HG03103 (cell line): ENCODE data around the gene PPM1G.
"Not testable (repeated sequence)": the region's sequence is repeated elsewhere in the genome, so short reads cannot be mapped to it uniquely, and the experiment has no call there.

Source experiments
- ATAC-seq: cut with Tn5 transposase; IDR thresholded peaks from one replicate; pipeline ENCODE4 v1.9.1; 2021; ENCODE audit warnings: low read depth; ENCODE audit not compliant: unreplicated experiment

PPM1G gene

DNA sequence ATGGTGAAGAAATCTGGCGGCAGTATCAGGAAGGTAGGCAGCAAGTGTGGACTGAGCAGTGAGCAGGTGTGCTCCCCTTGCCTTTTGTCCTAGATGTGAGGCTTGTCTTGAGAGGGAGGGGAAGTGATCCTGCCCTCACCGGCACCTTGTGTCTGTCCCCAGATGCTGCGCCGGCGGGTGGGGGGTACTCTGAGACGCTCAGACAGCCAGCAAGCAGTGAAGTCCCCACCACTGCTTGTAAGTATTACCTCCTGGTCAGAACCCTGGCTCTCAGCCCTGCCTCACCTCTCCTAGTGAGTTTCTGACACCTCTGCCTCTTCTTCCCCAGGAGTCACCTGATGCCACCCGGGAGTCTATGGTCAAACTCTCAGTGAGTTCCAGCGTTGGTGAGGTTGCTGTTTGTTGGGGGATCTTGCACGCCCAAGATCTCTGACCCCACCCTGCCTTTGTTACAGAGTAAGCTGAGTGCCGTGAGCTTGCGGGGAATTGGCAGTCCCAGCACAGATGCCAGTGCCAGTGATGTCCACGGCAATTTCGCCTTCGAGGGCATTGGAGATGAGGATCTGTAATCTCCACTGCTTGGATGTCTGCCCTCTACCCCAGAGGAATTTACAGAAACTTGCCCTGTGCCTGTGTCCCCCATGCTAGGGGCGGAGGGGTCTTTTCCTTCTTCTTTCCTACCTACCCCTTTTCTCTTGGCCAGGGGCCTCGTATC is 33.1 kb downstream of the PPM1G start:
- ATAC-seq = no peak

DNA sequence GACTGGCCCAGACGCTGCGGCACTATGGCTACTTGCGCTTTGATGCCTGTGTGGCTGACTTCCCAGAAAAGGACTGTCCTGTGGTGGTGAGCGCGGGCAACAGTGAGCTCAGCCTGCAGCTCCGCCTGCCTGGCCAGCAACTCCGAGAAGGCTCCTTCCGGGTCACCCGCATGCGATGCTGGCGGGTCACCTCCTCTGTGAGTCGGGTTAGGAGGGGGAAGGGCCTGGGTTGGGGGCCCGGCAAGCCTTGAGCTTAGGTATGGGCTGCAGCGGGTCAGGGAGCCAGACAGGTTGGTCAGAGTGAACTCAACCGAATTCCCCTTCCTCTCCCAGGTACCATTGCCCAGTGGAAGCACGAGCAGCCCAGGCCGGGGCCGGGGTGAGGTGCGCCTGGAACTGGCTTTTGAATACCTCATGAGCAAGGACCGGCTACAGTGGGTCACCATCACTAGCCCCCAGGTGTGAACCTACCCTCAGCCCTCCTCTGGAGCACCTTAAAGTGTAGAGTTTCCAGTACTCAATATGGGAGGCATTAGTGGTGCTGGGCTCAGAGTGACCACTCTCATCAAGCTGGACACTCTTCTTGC is 33.8 kb downstream of the PPM1G start:
- ATAC-seq = no peak

DNA sequence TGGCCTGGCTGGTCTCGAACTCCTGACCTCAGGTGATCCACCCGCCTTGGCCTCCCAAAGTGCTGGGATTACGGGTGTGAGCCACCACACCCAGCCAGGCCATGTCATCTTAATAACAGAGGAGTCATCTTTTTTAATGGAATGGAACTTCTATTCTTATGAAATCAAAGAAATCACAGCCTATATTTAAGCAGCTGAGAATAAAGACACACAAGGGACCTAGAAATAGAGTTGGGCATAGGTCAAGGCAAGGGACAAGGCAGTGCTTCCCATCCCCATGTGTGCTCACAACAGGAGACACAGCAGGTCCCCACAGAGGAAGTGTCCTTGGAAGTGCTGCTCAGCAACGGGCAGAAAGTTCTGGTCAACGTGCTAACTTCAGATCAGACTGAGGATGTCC is 35.8 kb downstream of the PPM1G start:
- ATAC-seq = no peak

DNA sequence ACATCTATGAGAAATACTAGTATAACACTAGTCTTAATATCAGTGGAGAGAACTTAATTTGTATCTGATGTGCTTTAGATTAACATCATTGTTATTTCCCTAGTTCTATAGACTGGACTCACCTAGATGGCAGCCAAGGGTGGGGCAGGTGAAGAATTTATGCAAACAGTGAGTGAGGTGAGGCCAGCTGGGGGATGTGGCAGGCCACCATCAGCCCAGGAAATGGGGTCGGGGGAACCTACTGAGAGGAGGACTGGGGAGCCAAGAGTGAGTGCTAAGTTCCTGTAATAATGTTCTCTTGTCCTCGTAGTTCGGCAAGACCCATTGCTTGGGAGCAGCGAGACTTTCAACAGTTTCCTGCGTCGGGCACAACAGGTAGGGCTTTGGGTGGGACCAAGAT is 36.5 kb downstream of the PPM1G start:
- no peak for ATAC-seq

DNA sequence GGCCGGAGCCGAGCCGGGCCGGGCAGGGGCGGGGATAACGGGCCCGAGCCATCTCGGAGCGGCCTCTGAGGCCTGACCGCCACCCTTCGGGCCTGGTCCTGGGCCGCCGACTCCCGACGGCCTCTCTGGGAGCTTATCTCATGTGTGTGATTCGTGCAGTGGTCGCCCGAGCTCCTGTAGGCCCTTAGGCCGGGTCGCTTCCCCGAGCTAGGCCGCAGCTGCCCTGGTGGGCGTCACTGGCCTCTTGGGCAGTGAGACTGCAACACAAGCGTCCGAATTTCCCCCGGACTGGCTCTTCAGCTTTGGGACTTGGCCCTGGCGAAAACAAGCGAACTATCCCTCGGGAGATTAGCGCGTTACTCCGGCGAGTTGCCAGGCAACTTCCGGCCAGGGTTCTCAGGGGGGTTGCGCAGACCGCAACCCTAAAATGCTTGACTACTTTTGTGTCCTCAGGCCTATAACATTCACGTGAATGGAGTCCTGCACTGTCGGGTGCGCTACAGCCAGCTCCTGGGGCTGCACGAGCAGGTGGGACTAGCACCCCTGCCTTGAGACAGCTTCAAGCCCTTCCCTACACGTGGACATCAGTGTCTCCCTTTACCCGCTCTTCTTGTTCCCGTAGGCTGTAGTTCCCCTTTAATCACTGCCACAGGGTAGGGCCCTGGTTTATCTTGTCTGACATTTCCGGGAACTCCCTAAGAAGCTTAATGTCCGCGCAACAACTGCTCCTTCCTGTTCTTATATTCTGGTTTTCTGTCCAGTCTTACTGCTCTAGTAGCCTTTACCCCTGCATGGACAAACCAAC is 38.4 kb downstream of the PPM1G start:
- peak; percentile 15 for ATAC-seq

DNA sequence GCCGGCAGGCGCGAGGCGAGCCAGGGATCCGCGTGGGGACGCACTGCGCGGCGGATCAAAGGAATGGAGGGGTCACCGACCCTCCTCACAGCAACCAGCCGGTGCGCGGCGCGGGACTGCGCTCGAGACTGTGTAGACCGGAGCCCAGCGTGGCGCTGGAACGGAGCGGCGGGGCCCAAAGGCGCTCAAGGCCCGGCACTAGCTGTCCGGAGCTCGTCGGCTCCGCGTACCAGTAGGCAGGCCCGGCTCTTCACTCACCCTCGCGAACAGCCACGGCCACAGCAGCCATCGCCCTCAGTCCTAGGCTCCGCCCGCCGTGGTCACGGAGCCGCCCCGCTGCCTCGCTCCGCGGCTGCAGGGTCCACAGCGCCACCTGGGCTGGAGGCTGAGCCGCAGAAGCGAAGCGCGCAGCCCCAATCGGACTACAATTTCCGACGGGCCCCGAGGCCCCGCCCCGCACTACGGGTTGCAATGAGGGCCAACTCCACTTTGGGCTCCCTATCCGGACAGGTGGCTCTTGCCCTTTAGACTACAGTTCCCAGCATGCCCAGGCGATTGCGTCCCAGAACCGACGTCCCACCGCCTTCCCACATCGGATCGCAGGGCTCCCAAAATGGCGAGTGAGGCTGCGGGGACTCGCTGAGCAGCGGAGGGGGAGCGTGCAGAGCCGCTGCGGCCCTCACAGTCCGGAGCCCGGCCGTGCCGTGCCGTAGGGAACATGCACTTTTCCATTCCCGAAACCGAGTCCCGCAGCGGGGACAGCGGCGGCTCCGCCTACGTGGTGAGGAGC is 39.2 kb downstream of the PPM1G start, which contains the start of the genes EIF2B4 and SNX17:
EIF2B4 (minus strand) TSS at position 313 of the 790 bp plus-strand sequence; CDS start at position 289, 24 bp downstream.
SNX17 (plus strand) TSS at position 591 of the 790 bp plus-strand sequence; CDS start at position 719, 128 bp downstream.
- peak; percentile 86 for ATAC-seq

DNA sequence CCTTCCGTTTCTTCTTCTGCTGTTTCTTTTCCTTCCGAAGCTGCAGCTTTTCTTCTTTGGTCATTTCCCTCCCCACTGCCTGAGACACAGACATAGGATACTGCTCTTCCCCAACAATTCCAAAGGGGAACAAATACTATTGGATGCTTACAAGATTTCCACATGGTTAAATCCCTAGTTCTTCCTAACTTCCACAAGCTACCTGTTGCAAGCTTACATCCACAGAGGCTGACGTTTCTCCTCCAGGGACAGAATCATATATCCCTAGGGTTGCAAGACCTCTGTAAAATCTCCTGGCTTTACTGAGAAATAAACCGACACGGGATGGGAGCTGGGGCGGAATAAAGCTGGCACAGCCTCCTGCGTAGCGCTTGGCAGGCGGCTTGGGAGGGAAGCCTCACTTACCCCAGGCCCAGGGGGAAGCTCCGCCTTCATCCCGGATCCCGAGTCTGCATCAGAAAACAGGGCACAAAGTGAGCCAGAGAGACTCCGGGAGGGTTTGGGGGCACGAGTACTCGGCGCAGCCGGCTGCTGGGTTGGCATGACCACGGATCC is 39.8 kb downstream of the PPM1G start:
- no peak for ATAC-seq

DNA sequence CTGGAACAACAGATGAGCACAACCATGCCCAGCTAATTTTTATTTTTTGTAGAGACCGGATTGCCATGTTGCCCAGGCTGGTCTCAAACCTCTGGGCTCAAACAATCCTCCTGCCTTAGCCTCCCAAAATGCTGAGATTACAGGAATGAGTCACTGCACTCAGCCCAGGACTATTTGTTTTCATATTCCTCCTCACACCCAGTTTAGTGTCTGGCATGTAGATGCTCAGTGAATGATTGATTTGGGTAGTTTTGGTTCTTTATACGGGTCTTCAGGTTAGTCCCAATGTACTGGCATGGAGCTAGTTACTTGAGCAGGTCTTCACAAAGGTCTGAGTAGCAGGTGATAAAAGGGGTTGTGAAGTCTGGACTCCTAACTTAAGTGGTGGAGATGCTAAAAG is 45.5 kb downstream of the PPM1G start:
- ATAC-seq = no peak

DNA sequence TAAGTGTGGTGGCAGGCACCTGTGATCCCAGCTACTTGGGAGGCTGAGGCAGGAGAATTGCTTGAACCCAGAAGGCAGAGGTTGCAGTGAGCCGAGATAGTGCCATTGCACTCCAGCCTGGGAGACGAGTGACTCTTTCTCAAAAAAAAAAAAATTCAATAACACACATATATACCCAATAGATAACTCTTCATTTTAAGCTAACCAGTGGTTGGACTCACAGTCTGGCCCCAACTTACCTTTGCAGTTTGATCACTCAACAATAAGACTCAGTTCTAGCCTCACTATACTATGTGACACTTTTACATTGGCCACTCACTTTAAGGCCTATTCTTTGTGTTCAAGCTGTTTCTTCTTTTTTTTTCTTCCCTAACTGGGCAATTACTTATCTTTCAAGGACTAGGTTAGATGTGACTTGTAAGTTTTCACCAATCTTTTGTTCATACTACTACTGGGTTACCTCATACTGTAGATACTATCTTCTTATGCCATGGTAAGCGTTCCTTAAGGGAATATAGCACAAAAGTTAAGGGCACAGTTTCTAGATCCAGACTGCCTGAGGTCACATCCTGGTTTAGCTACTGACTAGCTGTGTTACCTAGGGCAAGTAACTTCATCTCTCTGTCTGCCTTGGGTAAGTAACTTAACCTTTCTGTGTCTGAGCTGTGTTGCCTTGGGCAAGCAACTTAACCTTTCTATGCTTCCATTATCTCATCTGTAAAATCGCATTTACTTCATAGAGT is 46.5 kb downstream of the PPM1G start:
- ATAC-seq = no peak

DNA sequence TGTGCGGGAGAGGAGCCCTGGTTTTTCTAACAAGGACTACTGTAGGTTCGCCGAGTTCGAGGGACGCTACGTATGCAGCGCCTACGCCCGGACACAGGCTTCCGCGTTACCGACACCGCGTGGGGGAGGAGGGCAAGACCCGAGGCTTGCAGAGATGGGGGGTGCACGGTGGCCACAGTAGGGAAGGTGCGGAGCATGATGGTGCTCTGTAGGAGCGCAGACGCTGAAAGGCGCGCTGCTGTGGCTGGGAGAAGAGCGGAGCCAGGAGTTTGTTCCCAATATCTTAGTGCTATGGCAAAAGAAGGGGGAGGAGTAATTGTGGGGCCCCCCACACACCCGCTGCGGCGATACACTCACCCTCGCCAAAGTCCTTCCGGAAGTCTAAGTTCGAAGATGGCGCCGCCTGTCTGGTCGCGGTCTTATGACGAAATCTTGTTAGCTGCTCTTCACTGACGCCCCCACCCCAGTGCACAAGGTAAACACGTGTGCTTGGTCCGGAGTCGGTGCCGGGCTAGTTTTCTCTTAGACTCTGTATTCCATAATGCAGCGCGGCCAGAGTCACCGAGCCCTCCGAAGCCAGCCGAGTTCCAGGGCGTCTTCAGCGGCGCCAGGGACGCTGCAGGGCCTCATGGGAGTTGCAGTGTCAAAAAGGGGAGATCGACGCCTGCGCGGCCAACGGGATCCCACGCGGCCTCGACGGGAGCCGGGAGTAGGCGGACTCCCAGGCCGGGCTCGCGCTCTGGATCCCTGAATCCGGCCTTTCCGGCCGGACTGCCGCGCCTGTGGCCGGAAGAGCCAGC is 52.8 kb downstream of the PPM1G start, which contains the start of gene GTF3C2:
GTF3C2 (minus strand) TSS at position 383 of the 800 bp plus-strand sequence. CDS start 13,210 bp downstream, outside the sequence.
- ATAC-seq = peak; percentile 77

DNA sequence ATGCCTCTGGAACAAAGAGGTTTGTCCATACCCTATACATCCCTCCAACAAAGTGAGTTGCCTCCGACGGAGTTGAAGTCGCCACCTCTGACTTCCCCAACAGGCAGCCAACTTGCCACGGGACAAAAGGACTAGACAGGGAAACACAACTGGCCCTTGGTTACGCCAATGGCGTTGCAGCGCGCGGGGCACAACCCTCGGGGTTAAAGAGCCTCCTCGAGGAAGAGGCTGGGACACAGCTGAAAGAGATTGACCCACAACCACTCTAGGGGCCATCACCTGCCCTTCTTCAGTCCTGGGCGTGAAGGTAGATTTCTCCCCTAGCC is 53.4 kb downstream of the PPM1G start:
- ATAC-seq = peak; percentile 24

DNA sequence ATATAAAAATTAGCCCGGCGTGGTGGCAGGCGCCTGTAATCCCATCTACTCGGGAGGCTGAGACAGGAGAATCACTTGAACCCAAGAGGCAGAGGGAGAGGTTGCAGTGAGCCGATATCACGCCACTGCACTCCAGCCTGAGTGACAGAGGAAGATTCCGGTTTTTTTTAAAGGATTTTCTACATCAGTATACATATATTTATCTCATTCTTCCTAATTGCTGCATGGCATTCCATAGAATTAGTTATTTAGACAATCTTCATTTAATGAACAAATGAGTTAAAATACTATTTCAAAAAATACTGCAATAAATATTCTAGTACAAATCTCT is 54.8 kb downstream of the PPM1G start:
- ATAC-seq = no peak

DNA sequence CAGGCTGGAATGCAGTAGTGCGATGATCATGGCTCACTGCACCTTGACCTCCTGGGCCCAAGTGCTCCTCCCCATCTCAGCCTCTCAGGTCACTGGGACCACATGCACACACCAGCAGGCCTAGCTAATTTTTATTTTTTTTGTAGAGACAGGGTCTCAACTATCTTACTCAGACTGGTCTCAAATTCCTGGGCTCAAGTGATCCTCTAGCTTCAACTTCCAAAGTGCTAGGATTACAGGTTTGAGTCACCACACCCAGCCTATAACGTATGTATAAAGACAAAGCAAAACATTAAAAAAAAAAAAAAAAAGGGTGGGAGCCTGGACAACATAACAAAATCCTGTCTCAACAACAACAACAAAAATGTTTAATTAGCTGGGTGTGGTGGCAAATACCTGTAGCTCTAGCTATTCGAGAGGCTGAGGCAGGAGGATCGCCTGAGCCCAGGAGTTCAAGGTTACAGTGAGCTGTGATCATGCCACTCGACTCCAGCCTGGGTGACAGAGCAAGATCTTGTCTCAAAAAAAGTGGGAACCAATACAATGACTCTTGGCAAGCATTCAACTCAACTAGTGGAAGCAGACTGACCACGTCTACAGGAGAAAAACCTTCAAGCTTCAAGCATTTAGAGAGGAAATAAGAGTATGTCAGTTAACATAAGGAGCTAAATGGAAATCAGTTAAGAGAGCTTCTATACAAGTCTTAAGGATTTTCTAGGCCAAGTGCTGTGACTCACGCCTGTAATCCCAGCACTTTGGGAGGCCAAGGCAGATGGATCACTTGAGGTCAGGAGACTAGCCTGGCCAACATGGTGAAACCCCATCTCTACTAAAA is 55.4 kb downstream of the PPM1G start:
- no peak for ATAC-seq

DNA sequence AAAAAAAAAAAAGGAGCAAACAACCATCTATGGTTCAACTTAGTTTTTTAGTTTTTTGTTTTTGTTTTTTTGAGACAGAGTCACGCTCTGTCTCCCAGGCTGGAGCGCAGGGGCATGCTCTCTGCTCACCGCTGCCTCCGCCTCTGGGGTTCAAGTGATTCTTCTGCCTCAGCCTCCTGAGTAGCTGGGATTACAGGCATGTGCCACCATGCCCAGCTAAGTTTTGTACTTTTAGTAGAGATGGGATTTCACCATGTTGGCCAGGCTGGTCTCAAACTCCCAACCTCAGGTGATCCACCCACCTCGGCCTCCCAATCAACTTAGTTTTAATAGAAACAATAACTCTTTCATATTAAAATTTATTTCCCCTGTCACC is 56.0 kb downstream of the PPM1G start:
- not testable (repeated sequence) for ATAC-seq

DNA sequence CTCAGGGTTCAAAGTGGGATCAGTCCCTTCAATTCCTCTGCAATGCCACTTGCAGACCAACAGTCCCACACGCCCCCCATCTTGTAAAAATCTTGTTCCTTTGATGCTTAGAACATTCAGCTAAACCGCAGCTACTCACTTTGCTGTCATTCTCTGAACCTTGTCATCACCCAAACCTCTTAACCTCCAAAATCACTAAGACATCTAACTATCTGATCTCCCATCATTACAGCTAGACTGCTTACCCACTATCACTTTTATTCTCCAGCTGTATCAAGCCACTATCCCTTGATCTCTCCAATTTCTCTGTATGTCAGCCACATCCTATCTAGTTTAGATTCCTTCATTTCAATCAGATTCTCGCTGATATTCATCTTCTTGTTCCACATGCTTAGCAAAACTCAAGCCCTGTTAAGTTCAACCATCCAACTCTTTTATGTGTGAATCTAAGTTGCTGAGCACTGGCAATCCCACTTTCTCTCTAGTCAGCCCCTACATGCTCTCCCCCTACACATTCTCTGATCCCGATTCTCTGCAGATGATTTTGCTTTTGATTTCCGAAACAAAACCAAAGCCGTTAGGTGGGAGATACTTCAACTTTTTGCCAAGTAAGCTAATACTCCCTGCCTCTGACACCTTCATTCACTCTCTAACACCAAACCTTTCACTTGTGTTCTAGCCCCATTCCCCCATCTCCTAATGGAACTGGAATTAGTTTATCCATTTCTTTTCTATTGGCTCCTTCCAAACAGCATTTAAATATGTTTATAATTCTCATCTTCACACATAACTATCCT is 57.4 kb downstream of the PPM1G start:
- no peak for ATAC-seq

DNA sequence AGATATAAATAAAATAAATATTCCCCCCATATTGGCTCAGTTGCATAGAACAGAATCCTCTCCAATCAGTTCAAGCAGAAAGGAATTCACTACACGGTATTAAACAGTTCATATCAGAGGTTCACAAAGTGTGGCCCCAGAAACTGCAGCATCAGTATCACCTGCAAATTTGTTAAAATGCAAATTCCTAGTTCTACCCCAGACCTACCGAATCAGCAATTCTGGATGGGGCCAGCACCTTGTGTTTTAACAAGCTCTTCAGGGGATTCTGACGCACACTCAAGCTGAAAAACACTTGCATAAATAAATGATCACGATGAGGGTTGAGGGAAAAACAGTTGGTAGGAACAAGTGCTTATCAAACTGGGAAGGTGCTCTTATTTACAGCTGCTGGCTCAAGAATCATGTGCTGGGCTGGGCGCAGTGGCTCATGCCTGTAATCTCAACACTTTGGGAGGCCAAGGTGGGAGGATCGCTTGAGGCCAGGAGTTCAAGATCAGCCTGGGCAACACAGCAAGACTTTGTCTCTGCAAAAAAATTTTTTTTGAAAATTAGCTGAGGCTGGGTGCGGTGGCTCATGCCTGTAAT is 59.2 kb downstream of the PPM1G start:
- no peak for ATAC-seq

DNA sequence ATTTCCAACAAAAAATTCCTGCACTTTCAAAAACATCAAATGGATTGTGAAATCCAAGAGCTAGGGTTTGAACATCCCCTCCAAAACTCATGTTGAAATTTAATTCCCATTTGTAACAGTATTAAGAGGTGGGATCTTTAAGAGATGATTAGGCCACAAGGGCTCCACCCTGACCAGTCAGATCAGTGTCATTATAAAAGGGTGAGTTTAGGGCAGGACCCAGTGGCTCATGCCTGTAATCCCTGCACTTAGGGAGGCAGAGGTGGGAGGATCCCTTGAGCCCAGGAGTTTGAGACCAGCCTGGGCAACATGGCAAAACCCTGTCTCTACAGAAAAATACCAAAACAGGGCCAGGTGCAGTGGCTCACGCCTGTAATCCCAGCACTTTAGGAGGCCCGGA is 61.8 kb downstream of the PPM1G start:
- no peak for ATAC-seq
